ENCODE measurements around the gene VIL1. TPM values are rescaled to one million over a fixed set of nuclear protein-coding genes. Genes with fewer than 3 reads are reported as not detected.

The VIL1 gene
- total and polyA plus RNA-seq, 2 of the 13 experiments (the other 11 are each of a cell fraction or from before 2014, with no cell fraction given) = 287 to 301 TPM

- TF ChIP-seq ZFP36 (IDR thresholded peaks at IDR 0.05; ENCODE audit: borderline replicate concordance, low read depth, low read length, partially characterized antibody) = no peak
- no peak for TF ChIP-seq ZNF549 (CRISPR knock-in tag; IDR thresholded peaks at IDR 0.05)
- no peak for TF ChIP-seq ZNF598 (CRISPR knock-in tag; IDR thresholded peaks at IDR 0.05; ENCODE audit: borderline replicate concordance)
- no peak for TF ChIP-seq ZNF44 (CRISPR knock-in tag; IDR thresholded peaks at IDR 0.05)
- TF ChIP-seq ZNF550 (CRISPR knock-in tag; IDR thresholded peaks at IDR 0.05; ENCODE audit: borderline replicate concordance) = no peak
- no peak for TF ChIP-seq ZNF879 (CRISPR knock-in tag; IDR thresholded peaks at IDR 0.05)
- TF ChIP-seq, protein P1, sequence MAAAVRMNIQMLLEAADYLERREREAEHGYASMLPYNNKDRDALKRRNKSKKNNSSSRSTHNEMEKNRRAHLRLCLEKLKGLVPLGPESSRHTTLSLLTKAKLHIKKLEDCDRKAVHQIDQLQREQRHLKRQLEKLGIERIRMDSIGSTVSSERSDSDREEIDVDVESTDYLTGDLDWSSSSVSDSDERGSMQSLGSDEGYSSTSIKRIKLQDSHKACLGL (CRISPR knock-in tag; IDR thresholded peaks at IDR 0.05) = no peak
- TF ChIP-seq ZFP82 (CRISPR knock-in tag; IDR thresholded peaks at IDR 0.05; ENCODE audit: borderline replicate concordance) = no peak
- peak; percentile 91; the same call in 1 of the 2 replicates for TF ChIP-seq SPEN (CRISPR knock-in tag; IDR thresholded peaks at IDR 0.05; ENCODE audit: low read depth)
- TF ChIP-seq RFX1 (IDR thresholded peaks at IDR 0.05) = no peak
- peak; percentile 69; the same call in 1 of the 2 replicates for TF ChIP-seq ZNF12 (CRISPR knock-in tag; IDR thresholded peaks at IDR 0.05)
- peak; percentile 77; the same call in 1 of the 2 replicates for TF ChIP-seq IRF9 (CRISPR knock-in tag; IDR thresholded peaks at IDR 0.05; ENCODE audit: borderline replicate concordance)
- TF ChIP-seq, protein P2, sequence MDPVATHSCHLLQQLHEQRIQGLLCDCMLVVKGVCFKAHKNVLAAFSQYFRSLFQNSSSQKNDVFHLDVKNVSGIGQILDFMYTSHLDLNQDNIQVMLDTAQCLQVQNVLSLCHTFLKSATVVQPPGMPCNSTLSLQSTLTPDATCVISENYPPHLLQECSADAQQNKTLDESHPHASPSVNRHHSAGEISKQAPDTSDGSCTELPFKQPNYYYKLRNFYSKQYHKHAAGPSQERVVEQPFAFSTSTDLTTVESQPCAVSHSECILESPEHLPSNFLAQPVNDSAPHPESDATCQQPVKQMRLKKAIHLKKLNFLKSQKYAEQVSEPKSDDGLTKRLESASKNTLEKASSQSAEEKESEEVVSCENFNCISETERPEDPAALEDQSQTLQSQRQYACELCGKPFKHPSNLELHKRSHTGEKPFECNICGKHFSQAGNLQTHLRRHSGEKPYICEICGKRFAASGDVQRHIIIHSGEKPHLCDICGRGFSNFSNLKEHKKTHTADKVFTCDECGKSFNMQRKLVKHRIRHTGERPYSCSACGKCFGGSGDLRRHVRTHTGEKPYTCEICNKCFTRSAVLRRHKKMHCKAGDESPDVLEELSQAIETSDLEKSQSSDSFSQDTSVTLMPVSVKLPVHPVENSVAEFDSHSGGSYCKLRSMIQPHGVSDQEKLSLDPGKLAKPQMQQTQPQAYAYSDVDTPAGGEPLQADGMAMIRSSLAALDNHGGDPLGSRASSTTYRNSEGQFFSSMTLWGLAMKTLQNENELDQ (CRISPR knock-in tag; IDR thresholded peaks at IDR 0.05; ENCODE audit: borderline replicate concordance) = no peak
- TF ChIP-seq KDM1A (CRISPR knock-in tag; IDR thresholded peaks at IDR 0.05) = no peak; the same call in 1 of the 2 replicates
- 0 out of 2 replicates have a peak, but pooled peaks have one; percentile 63 for TF ChIP-seq ETV6 (CRISPR knock-in tag; conservative IDR thresholded peaks at IDR 0.05)
- peak; percentile 46; the same call in 1 of the 2 replicates for TF ChIP-seq KLF11 (CRISPR knock-in tag; IDR thresholded peaks at IDR 0.05)
- peak; percentile 99 for TF ChIP-seq SALL1 (CRISPR knock-in tag; IDR thresholded peaks at IDR 0.05)
- TF ChIP-seq TGIF2 (CRISPR knock-in tag; IDR thresholded peaks at IDR 0.05) = peak; percentile 22; the same call in 1 of the 2 replicates
- TF ChIP-seq HOMEZ (CRISPR knock-in tag; IDR thresholded peaks at IDR 0.05; ENCODE audit: low read depth) = peak; percentile 75; the same call in 1 of the 2 replicates
- TF ChIP-seq ZNF280B (CRISPR knock-in tag; IDR thresholded peaks at IDR 0.05; ENCODE audit: borderline replicate concordance) = no peak
- TF ChIP-seq ZNF337 (CRISPR knock-in tag; IDR thresholded peaks at IDR 0.05; ENCODE audit: borderline replicate concordance, low read depth) = no peak
Observed at GRCh38 chr2:218444692-218445357, 25.9 kb downstream of the VIL1 start (continued).

All from HepG2 (cell line).